ENCODE data around the gene PRKG1.

GRCh38 chr10:52322936-52323335, 1248.6 kb downstream of the PRKG1 start:
- TF ChIP-seq CTCF (IDR thresholded peaks at IDR 0.05) (no peak), POLR2A (IDR thresholded peaks at IDR 0.05) (no peak)

Data from Peyer's patch (tissue), 4 donors.